Kidney tubule cell (primary cell): Measurements from ENCODE around the gene SLC31A1.

ENCODE experiments used
- DNase-seq: peaks from one replicate; pipeline ENCODE4 v3.0.0-alpha.2; 2018; ENCODE audit warnings: low spot score

SLC31A1 gene

GRCh38 chr9:113221003-113221799 lies at the start of gene SLC31A1, which contains the start of gene FKBP15:
TSS of gene SLC31A1 (plus strand) at chr9:113221544. CDS start at chr9:113256149, 34,605 bp downstream.
TSS of gene FKBP15 (minus strand) at chr9:113221277. CDS start at chr9:113221243, 34 bp downstream.
- DNase-seq: peak; percentile 99

GRCh38 chr9:113173341-113173740 lies 48.0 kb upstream of the SLC31A1 start:
- no peak for DNase-seq

- no peak for DNase-seq
These were observed 44.5 kb upstream of the SLC31A1 start for GRCh38 chr9:113176803-113177202.

DNA sequence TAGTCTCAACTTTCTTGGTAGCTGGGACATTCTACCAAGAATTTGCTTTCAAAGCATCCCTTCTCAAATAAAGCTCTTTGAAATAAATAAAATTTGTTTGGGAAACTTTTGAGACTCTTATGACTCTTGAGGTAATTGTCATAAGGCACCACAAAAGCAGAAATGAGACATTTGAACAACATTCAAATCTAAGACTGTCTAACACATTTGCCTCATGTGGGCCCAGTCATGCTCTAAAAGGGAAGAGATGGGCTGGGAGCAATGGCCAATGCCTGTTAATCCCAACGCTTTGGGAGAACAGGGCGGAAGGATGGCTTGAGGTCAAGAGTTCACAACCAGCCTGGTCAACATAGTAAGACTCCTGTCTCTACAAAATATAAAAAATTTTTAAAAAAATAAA lies 44.1 kb upstream of the SLC31A1 start:
- no peak for DNase-seq

GRCh38 chr9:113178087-113178486 lies 43.3 kb upstream of the SLC31A1 start:
- peak; percentile 76 for DNase-seq

DNA sequence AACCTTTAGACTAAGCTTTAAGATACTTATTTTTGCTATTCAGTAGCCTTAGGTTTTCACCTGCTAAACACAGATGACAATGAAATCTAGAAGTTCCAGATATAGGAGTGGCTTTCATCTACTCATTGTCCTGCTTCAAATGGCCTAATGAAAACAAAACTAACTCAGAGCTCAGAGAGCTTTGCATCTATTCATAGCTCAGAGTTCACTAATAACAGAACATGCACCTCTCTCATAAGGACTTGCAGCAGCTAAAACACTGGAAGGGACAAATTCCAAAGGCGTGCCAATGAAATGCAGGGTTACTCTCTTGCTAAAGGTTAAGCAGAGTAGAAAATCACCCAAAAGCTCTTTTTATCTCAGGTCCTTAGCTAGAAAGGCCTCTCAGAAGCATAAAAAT lies 41.5 kb upstream of the SLC31A1 start:
- DNase-seq: no peak

GRCh38 chr9:113181165-113181564 lies 40.2 kb upstream of the SLC31A1 start:
- no peak for DNase-seq

DNA sequence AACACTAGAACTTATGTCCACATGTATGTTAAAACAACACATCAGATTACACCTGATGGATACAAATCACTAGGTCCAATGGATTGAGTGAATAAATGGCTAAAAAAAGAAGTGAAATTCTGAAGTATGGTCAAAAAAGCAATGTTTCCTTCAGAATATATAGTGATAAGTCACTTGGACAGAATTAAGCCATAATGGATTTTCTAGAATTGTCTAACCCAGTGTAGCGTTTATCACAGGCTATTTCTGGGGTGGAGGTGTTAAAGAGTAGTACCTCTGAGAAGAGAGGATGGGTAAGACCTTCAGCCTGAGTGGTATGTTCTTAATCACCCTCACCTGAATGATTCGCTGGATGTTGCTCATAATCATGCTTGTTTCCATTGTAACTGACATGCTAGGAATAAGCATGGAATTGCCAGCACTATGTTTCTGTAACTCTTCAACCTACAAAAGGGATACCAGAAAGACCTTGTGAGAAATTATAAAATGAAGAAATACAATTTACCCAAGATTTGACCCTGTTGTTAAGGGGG lies 37.3 kb upstream of the SLC31A1 start:
- DNase-seq: peak; percentile 14

GRCh38 chr9:113184539-113184938 lies 36.8 kb upstream of the SLC31A1 start:
- peak; percentile 41 for DNase-seq

DNA sequence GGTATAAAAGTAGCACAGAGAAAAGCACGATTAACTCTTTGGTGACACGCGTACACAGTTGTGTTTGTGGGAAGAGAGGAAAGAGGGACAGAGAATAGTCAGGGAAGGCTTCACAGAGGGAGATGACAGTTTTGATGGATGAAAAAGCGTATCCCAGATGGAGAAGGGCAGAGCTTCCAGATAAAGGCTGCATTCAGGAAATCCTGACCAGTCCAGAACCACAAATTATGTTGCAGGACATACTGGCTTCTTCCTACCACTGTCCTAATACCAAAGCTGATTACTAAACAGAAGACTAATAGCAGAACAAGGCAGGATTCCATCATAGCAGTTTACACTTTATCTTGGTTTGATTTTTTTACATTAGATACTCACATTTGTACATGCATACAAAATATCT lies 36.1 kb upstream of the SLC31A1 start:
- DNase-seq: no peak

GRCh38 chr9:113186137-113186755 lies 35.1 kb upstream of the SLC31A1 start:
- DNase-seq: no peak

DNA sequence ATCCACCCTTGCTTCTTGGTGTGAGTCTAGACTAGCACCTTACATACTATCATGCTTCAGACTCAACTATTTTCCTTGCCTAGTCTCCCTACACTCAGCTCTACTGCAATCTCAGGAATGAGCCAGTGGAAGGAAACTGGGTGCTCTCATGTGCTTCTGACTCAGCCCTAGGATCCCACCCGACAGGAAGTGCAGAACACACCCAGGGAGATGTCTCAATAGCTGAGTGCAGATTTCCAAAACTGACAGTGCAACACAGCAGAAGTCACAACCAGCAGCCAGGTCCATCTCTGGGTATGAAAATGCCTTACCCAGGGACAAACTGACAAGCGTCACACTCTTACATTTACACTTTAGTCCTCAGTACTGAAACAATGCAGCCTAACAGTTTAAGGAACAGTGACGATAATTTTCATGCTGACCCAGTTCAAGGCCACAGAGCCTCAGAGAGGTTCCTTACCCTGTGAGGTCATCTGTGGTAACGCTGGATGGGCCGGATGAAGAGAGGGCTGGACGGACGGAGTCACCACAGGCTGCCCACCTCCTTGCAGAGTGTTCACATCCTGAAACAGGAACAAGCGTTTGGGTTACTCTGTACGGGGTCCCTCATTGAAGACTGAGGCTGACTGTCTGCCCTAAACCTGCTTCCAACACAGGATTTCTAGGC lies 33.3 kb upstream of the SLC31A1 start:
- DNase-seq: peak; percentile 90

GRCh38 chr9:113192455-113192854 lies 28.9 kb upstream of the SLC31A1 start:
- no peak for DNase-seq

- DNase-seq: no peak
These were observed 21.5 kb upstream of the SLC31A1 start for GRCh38 chr9:113199683-113200329.

DNA sequence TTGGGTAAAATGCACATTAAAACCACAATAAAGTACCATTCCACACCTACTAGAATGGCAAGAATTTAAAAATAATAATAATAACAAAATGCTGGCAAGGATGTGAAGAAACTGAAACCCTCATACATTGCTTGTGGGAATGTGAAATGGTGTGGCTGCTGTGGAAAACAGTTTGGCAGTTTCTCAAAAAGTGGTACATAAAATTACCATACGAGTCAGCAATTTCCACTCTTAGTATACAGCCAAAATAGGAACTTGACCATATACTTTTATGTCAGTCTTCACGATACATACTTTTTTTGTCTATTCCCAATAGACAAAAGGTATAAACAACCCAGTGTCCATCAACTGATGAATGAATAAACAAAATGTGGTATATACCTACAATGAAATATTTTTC lies 15.9 kb upstream of the SLC31A1 start:
- DNase-seq: no peak

GRCh38 chr9:113205861-113206260 lies 15.5 kb upstream of the SLC31A1 start:
- DNase-seq: no peak

- no peak for DNase-seq
These were observed 10.5 kb upstream of the SLC31A1 start for GRCh38 chr9:113210815-113211214.

DNA sequence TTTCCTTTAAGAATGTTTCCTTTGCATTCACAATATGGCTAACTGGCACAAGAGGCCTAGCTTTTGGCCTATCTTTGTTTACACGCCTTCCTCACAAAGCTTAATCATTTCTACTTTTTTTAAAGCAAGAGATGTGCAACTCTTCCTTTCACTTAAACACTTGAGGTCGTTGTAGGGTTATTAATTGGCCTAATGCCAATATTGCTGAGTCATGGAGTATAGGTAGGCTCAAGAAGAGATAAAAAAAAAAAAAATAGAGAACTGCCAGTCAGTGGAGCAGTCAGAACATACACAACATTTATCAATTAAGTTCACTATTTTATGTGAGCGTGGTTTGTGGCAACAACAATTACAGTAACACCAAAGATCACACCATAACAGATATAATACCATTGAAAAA lies 6.2 kb upstream of the SLC31A1 start:
- DNase-seq: peak; percentile 61

- no peak for DNase-seq
These were observed 4.9 kb upstream of the SLC31A1 start for GRCh38 chr9:113216406-113216805.

- no peak for DNase-seq
These were observed 2.0 kb upstream of the SLC31A1 start for GRCh38 chr9:113219186-113219936.

GRCh38 chr9:113219969-113220368 lies 1.4 kb upstream of the SLC31A1 start:
- peak; percentile 73 for DNase-seq
